Neural cell (in vitro differentiated cells): Measurements from ENCODE around the gene DNM3. TPM values are rescaled to one million over a fixed set of nuclear protein-coding genes. Genes with fewer than 3 reads are reported as not detected.

Source experiments
- H2AFZ ChIP-seq: fragments of 200-600, 300-800 bp; sonication (generic), shearing (Covaris generic); 2 replicates; pipeline ENCODE4 v1.6.0; 2014; ENCODE audit warnings: low read depth, mild to moderate bottlenecking, antibody characterized with exemption, low read length, moderate library complexity
- H3F3A ChIP-seq: fragments of 200-600 bp; shearing (Covaris generic); 2 replicates; pipeline ENCODE4 v1.6.1; 2016; ENCODE audit warnings: mild to moderate bottlenecking, moderate library complexity, mixed read lengths, antibody characterized with exemption, low read length; ENCODE audit not compliant: insufficient read depth, poor library complexity, severe bottlenecking
- H3K27ac ChIP-seq: fragments of 200-600, 300-800 bp; sonication (generic), shearing (Covaris generic); 2 replicates; pipeline ENCODE4 v1.5.1; 2014; ENCODE audit warnings: mild to moderate bottlenecking, low read length, moderate library complexity
- H3K27me3 ChIP-seq: fragments of 300-800, 200-600 bp; sonication (generic), shearing (Covaris generic); 2 replicates; pipeline ENCODE4 v1.6.0; 2014; ENCODE audit warnings: mild to moderate bottlenecking, low read depth, low read length, moderate library complexity; ENCODE audit not compliant: insufficient read depth
- H3K36me3 ChIP-seq: fragments of 300-800, 200-600 bp; sonication (generic), shearing (Covaris generic); 2 replicates; pipeline ENCODE4 v1.5.1; 2014; ENCODE audit warnings: mild to moderate bottlenecking, antibody characterized with exemption, low read length, moderate library complexity; ENCODE audit not compliant: insufficient read depth
- H3K4me2 ChIP-seq: fragments of 300-800, 200-600 bp; sonication (generic), shearing (Covaris generic); 2 replicates; pipeline ENCODE4 v1.6.0; 2014; ENCODE audit warnings: mild to moderate bottlenecking, low read length
- H3K4me3 ChIP-seq: fragments of 300-800, 200-600 bp; sonication (generic), shearing (Covaris generic); 2 replicates; pipeline ENCODE4 v1.5.1; 2014; ENCODE audit warnings: mild to moderate bottlenecking, low read length, moderate library complexity
- H3K79me2 ChIP-seq: fragments of 200-600 bp; shearing (Covaris generic); replicated peaks from 2 replicates; pipeline ENCODE4 v1.6.0; 2014; ENCODE audit warnings: mild to moderate bottlenecking, low read length, moderate library complexity; ENCODE audit not compliant: insufficient read depth
- H3K9ac ChIP-seq: fragments of 300-800, 200-600 bp; sonication (generic), shearing (Covaris generic); 2 replicates; pipeline ENCODE4 v1.6.1; 2016; ENCODE audit warnings: mild to moderate bottlenecking, low read length, mixed read lengths
- H3K9me2 ChIP-seq: fragments of 200-600 bp; shearing (Covaris generic); 2 replicates; pipeline ENCODE4 v1.6.1; 2016; ENCODE audit warnings: mild to moderate bottlenecking, low read length, mixed read lengths; ENCODE audit not compliant: insufficient read depth
- H3K9me3 ChIP-seq: fragments of 200-600, 300-800 bp; sonication (generic), shearing (Covaris generic); 2 replicates; pipeline ENCODE4 v1.6.1; 2016; ENCODE audit warnings: mild to moderate bottlenecking, mixed run types, low read length, moderate library complexity, mixed read lengths
- H4K20me1 ChIP-seq: fragments of 200-600 bp; shearing (Covaris generic); 2 replicates; pipeline ENCODE4 v1.6.1; 2016; ENCODE audit warnings: mild to moderate bottlenecking, mixed run types; ENCODE audit not compliant: insufficient read depth
- EP300 ChIP-seq: fragments of 450-650 bp; conservative IDR thresholded peaks from 2 replicates; pipeline ENCODE4 v1.6.1; 2014; ENCODE audit warnings: antibody characterized with exemption, mild to moderate bottlenecking, moderate library complexity; ENCODE audit not compliant: poor library complexity, severe bottlenecking
- EZH2 ChIP-seq: fragments of 200-600, 300-800 bp; shearing (Covaris generic), sonication (generic); IDR thresholded peaks from 2 replicates; pipeline ENCODE4 v1.6.1; 2014; ENCODE audit warnings: antibody characterized with exemption, low read length, borderline replicate concordance, mild to moderate bottlenecking; ENCODE audit not compliant: insufficient read depth, poor library complexity, severe bottlenecking
- MXI1 ChIP-seq: fragments of 450-650 bp; conservative IDR thresholded peaks from 2 replicates; pipeline ENCODE4 v1.6.1; 2014; ENCODE audit warnings: antibody characterized with exemption, mild to moderate bottlenecking; ENCODE audit not compliant: poor library complexity, severe bottlenecking
- POLR2AphosphoS5 ChIP-seq: IDR thresholded peaks from 2 replicates; pipeline ENCODE4 v1.6.1; 2012
- RAD21 ChIP-seq: fragments of 450-650 bp; conservative IDR thresholded peaks from 2 replicates; pipeline ENCODE4 v1.6.1; 2014; ENCODE audit warnings: antibody characterized with exemption, mild to moderate bottlenecking, moderate library complexity
- SMC3 ChIP-seq: fragments of 450-650 bp; conservative IDR thresholded peaks from 2 replicates; pipeline ENCODE4 v1.6.1; 2014; ENCODE audit warnings: antibody characterized with exemption, mild to moderate bottlenecking, moderate library complexity; ENCODE audit not compliant: poor library complexity
- TAF1 ChIP-seq: IDR thresholded peaks from 2 replicates; pipeline ENCODE4 v1.6.1; 2012; ENCODE audit warnings: low read depth
- polyA plus RNA-seq: library from polyadenylated mRNA; depleted of rRNA; stranded (reverse); fragments of >200 nt; gene quantifications from 2 replicates; pipeline ENCODE4 v1.2.3, GENCODE V29; 2014
- TF ChIP-seq, protein P1 (sequence below): fragments of 450-650 bp; IDR thresholded peaks from 2 replicates; pipeline ENCODE4 v1.5.1; 2014; ENCODE audit warnings: antibody characterized with exemption, mild to moderate bottlenecking, moderate library complexity; ENCODE audit not compliant: poor library complexity, severe bottlenecking
- TF ChIP-seq, protein P2 (sequence below): IDR thresholded peaks from 2 replicates; pipeline ENCODE4 v1.6.1; 2012; ENCODE audit warnings: borderline replicate concordance

The DNM3 gene
- polyA plus RNA-seq, 1 donor from 2014 or later: 37.1 TPM

GRCh38 chr1:172043900-172044299 lies 202.6 kb downstream of the DNM3 start:
- no peak overlapping the region for H3K9ac ChIP-seq
- no peak overlapping the region for H2AFZ ChIP-seq
- TF ChIP-seq EZH2 (no peak), RAD21 (no peak), POLR2AphosphoS5 (no peak), EP300 (no peak), SMC3 (no peak), MXI1 (no peak), TAF1 (no peak)
- TF ChIP-seq, protein P1, sequence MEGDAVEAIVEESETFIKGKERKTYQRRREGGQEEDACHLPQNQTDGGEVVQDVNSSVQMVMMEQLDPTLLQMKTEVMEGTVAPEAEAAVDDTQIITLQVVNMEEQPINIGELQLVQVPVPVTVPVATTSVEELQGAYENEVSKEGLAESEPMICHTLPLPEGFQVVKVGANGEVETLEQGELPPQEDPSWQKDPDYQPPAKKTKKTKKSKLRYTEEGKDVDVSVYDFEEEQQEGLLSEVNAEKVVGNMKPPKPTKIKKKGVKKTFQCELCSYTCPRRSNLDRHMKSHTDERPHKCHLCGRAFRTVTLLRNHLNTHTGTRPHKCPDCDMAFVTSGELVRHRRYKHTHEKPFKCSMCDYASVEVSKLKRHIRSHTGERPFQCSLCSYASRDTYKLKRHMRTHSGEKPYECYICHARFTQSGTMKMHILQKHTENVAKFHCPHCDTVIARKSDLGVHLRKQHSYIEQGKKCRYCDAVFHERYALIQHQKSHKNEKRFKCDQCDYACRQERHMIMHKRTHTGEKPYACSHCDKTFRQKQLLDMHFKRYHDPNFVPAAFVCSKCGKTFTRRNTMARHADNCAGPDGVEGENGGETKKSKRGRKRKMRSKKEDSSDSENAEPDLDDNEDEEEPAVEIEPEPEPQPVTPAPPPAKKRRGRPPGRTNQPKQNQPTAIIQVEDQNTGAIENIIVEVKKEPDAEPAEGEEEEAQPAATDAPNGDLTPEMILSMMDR: no peak
- TF ChIP-seq, protein P2, sequence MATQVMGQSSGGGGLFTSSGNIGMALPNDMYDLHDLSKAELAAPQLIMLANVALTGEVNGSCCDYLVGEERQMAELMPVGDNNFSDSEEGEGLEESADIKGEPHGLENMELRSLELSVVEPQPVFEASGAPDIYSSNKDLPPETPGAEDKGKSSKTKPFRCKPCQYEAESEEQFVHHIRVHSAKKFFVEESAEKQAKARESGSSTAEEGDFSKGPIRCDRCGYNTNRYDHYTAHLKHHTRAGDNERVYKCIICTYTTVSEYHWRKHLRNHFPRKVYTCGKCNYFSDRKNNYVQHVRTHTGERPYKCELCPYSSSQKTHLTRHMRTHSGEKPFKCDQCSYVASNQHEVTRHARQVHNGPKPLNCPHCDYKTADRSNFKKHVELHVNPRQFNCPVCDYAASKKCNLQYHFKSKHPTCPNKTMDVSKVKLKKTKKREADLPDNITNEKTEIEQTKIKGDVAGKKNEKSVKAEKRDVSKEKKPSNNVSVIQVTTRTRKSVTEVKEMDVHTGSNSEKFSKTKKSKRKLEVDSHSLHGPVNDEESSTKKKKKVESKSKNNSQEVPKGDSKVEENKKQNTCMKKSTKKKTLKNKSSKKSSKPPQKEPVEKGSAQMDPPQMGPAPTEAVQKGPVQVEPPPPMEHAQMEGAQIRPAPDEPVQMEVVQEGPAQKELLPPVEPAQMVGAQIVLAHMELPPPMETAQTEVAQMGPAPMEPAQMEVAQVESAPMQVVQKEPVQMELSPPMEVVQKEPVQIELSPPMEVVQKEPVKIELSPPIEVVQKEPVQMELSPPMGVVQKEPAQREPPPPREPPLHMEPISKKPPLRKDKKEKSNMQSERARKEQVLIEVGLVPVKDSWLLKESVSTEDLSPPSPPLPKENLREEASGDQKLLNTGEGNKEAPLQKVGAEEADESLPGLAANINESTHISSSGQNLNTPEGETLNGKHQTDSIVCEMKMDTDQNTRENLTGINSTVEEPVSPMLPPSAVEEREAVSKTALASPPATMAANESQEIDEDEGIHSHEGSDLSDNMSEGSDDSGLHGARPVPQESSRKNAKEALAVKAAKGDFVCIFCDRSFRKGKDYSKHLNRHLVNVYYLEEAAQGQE: no peak
- H3K4me3 ChIP-seq: no peak overlapping the region
- no peaks in the 10 kb centered on the region for H3K79me2 ChIP-seq
- H3K9me2 ChIP-seq: no peaks in the 10 kb centered on the region
- no peaks in the 10 kb centered on the region for H3F3A ChIP-seq
- no peaks in the 10 kb centered on the region for H4K20me1 ChIP-seq
- H3K4me2 ChIP-seq: no peak overlapping the region
- H3K27me3 ChIP-seq: no peaks in the 10 kb centered on the region
- H3K9me3 ChIP-seq: no peaks in the 10 kb centered on the region
- peaks cover 9% of the 10 kb centered on the region for H3K36me3 ChIP-seq
- H3K27ac ChIP-seq: no peak overlapping the region

DNA sequence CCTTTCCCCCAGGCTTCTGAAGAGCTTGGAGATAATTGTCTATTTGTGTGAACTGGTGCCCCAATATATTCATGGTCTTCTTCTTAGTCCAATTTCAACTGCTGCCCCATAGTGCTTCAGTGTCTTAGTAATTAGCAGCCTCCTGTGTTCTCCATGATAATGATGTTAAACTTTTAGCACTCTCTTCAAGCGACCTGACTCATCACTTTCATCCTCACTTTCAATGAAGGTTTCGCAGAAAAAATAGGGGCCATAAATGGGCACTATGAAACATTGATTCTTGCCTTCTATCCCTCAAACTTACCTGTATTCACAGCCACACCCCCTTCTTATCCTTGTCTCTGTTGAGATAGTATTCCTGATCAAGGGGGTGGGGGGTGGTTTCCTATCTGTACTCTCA lies 210.6 kb downstream of the DNM3 start:
- Histone ChIP-seq H3K4me2 (no peak overlapping the region), H3K9me2 (no peaks in the 10 kb centered on the region), H3K36me3 (peaks cover 6% of the 10 kb centered on the region), H3F3A (no peaks in the 10 kb centered on the region), H3K4me3 (no peak overlapping the region), H3K27ac (no peak overlapping the region), H4K20me1 (no peaks in the 10 kb centered on the region), H3K9me3 (no peaks in the 10 kb centered on the region), H3K9ac (no peak overlapping the region), H2AFZ (no peak overlapping the region), H3K27me3 (no peaks in the 10 kb centered on the region), H3K79me2 (no peaks in the 10 kb centered on the region)
- no peak for TF ChIP-seq EZH2
- TF ChIP-seq RAD21: no peak
- no peak for TF ChIP-seq POLR2AphosphoS5
- TF ChIP-seq MXI1: no peak
- TF ChIP-seq TAF1: no peak
- TF ChIP-seq EP300: no peak
- TF ChIP-seq, protein P2: no peak
- TF ChIP-seq, protein P1: no peak
- TF ChIP-seq SMC3: no peak
